T-cell (primary cell): ENCODE measurements around the gene XAF1. TPM values are rescaled to one million over a fixed set of nuclear protein-coding genes. Genes with fewer than 3 reads are reported as not detected.

Experiments
- ATAC-seq, 4 experiments: fragments of 200-7000 bp in 3 of 4; fragments of 150-1000 bp in 1 of 4; cut with Tn5 transposase; replicated peaks in 1 of 4; 1 replicate in 3 of 4; 2 replicates in 1 of 4; pipeline ENCODE4 v1.10.0; 2021; ENCODE audit warnings: moderate library complexity in 3 of 4, mild to moderate bottlenecking in 2 of 4, moderate number of reproducible peaks in 1 of 4
- CTCF ChIA-PET, 2 donors: fragments of 300-600 bp; sonication (Branson Sonifier 250); formaldehyde crosslinking; loops; one replicate each; lab custom pipeline; 2022; ENCODE audit warnings: antibody characterized with exemption in 2 of 2; lab: Charles Lee
- POLR2A ChIA-PET, 2 donors: fragments of 300-600 bp; sonication (Branson Sonifier 250); formaldehyde crosslinking; loops; one replicate each; lab custom pipeline; 2022; ENCODE audit warnings: antibody characterized with exemption in 2 of 2; lab: Charles Lee
- DNase-seq, 35 experiments: peaks; one replicate each; pipeline versions ENCODE4 v3.0.0 to v3.0.0-alpha.2; 2013 to 2023
- H3K27ac ChIP-seq: one replicate; pipeline ENCODE4 v1.5.1; 2013; ENCODE audit warnings: low read length
- H3K27me3 ChIP-seq, 2 experiments: replicated peaks in 1 of 2; 1 replicate in 1 of 2; 2 replicates in 1 of 2; pipeline versions ENCODE4 v1.6.1 to v1.7.0; 2013; ENCODE audit warnings: low read length in 1 of 2, mixed read lengths in 1 of 2; ENCODE audit not compliant: control insufficient read depth in 2 of 2, insufficient read depth in 2 of 2; ENCODE audit errors: extremely low read depth in 1 of 2
- H3K36me3 ChIP-seq, 2 donors: 1 replicate in 1 of 2; 2 replicates in 1 of 2; pipeline versions ENCODE4 v1.6.1 to v1.7.0; 2013; ENCODE audit warnings: low read length in 1 of 2; ENCODE audit not compliant: control insufficient read depth in 2 of 2, insufficient read depth in 1 of 2; ENCODE audit errors: extremely low read depth in 1 of 2
- H3K4me1 ChIP-seq, 2 experiments: 1 replicate in 1 of 2; 2 replicates in 1 of 2; pipeline versions ENCODE4 v1.6.1 to v1.7.0; 2013; ENCODE audit warnings: low read length in 2 of 2, mixed read lengths in 1 of 2; ENCODE audit not compliant: insufficient read depth in 2 of 2, control insufficient read depth in 1 of 2; ENCODE audit errors: extremely low read depth in 1 of 2
- H3K4me3 ChIP-seq, 2 donors: 1 replicate in 1 of 2; 2 replicates in 1 of 2; pipeline versions ENCODE4 v1.5.1 to v1.7.0; 2013; ENCODE audit warnings: mild to moderate bottlenecking in 2 of 2, low read length in 1 of 2, moderate library complexity in 1 of 2; ENCODE audit not compliant: control insufficient read depth in 1 of 2; ENCODE audit errors: extremely low read depth in 1 of 2
- H3K9me3 ChIP-seq: 2 replicates; pipeline ENCODE4 v1.7.0; 2013
- H3K27ac Mint-ChIP-seq, 2 donors: one replicate each; pipeline ENCODE4 v1.8.0; 2020 to 2021; ENCODE audit warnings: mild to moderate bottlenecking in 2 of 2, mixed read lengths in 2 of 2
- H3K27me3 Mint-ChIP-seq, 2 donors: one replicate each; pipeline ENCODE4 v1.8.0; 2021 to 2022; ENCODE audit warnings: mixed read lengths in 2 of 2
- H3K36me3 Mint-ChIP-seq: one replicate; pipeline ENCODE4 v1.8.0; 2021; ENCODE audit warnings: mixed read lengths
- H3K4me1 Mint-ChIP-seq, 3 donors: one replicate each; pipeline ENCODE4 v1.8.0; 2020 to 2022; ENCODE audit warnings: mixed read lengths in 3 of 3, mild to moderate bottlenecking in 1 of 3
- H3K4me3 Mint-ChIP-seq, 3 donors: one replicate each; pipeline ENCODE4 v1.8.0; 2020 to 2022; ENCODE audit warnings: mild to moderate bottlenecking in 3 of 3, mixed read lengths in 3 of 3, moderate library complexity in 3 of 3
- H3K9me3 Mint-ChIP-seq, 3 donors: one replicate each; pipeline ENCODE4 v1.8.0; 2020 to 2022; ENCODE audit warnings: mixed read lengths in 3 of 3
- WGBS: methylation state at CpG from one replicate; pipeline ENCODE4 v1.1.5; 2013; ENCODE audit warnings: missing lambda C conversion rate; ENCODE audit not compliant: insufficient coverage; 5-methylcytosine and 5-hydroxymethylcytosine counted together
- total RNA-seq, 35 experiments: library from RNA in 6 of 35; stranded (reverse) in 6 of 35; fragments of 120-200 nt in 1 of 35; gene quantifications; one replicate each; pipeline versions ENCODE4 v1.2.1 to v1.2.4 and lab custom pipeline; 2013 to 2026

Gene XAF1
- total RNA-seq, 5 donors from 2014 or later (not counting 1 experiment from before 2014, with no cell fraction given): 38.2 to 114 (median 72.5) TPM

GRCh38 chr17:6775871-6776405 lies 20.1 kb downstream of the XAF1 start, which contains the start of gene FBXO39:
Gene FBXO39 (plus strand): TSS chr17:6776215. CDS start chr17:6779869, 3,654 bp downstream.
- peaks cover 0 to 9% of the 10 kb centered on the region in 2 experiments for H3K4me1 ChIP-seq
- peaks cover 0 to 31% of the 10 kb centered on the region in 2 experiments for H3K27me3 ChIP-seq
- peaks cover 11% of the 10 kb centered on the region for H3K9me3 ChIP-seq
- Mint-ChIP-seq H3K36me3 (peaks cover 37% of the 10 kb centered on the region), H3K4me3 (peak within 1 kb of the TSS in 1 of 3 donors; percentile 29), H3K27ac (no peak within 1 kb of the TSS), H3K9me3 (peaks cover 23 to 50% (median 29%) of the 10 kb centered on the region in 3 donors), H3K4me1 (peaks cover 0 to 5% (median 5%) of the 10 kb centered on the region in 3 donors), H3K27me3 (peaks cover 18 to 31% of the 10 kb centered on the region in 2 donors)
- DNase-seq (no peak), ATAC-seq (peak in 2 of 4 experiments; percentile 16 to 17)
- H3K27ac ChIP-seq: no peak within 1 kb of the TSS
- ChIA-PET POLR2A (no interaction called here), CTCF (interaction anchor here in 1 of 2 donors (0.6 kb wide), 1 partner anchor 22 kb away, joined by 3 read pairs; no protein-coding TSS in a partner anchor)
- peaks cover 4 to 27% of the 10 kb centered on the region in 2 donors for H3K36me3 ChIP-seq
- H3K4me3 ChIP-seq: no peak within 1 kb of the TSS
- 12% methylated on average over 44 of the region's 49 CpGs for WGBS

DNA sequence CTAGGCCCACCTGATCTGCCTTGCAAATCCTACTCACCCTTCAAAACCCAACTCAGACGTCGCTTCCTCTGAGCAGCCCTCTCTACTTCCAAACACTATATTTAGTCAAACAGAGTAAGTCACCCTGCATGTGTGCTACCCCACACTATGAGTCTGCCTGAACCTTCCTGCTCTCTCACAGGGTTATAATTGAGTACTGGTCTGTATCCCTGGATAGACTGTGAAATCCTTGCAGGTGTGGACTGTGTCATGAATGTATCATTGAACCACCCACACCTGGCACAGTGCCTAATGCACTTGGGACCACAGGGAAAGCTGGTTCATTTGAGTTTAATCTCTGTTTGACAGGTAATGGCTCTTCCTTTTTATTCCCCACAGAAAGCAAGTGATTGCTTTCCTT lies 23.6 kb downstream of the XAF1 start:
- Mint-ChIP-seq H3K4me3 (no peak overlapping the region), H3K9me3 (peaks cover 19 to 51% (median 30%) of the 10 kb centered on the region in 3 donors), H3K36me3 (peaks cover 2% of the 10 kb centered on the region), H3K27ac (no peak overlapping the region), H3K27me3 (peaks cover 43 to 52% of the 10 kb centered on the region in 2 donors), H3K4me1 (peaks cover 0 to 5% (median 4%) of the 10 kb centered on the region in 3 donors)
- Histone ChIP-seq H3K36me3 (no peaks in the 10 kb centered on the region), H3K4me1 (peaks cover 0 to 9% of the 10 kb centered on the region in 2 experiments), H3K9me3 (no peaks in the 10 kb centered on the region), H3K27ac (no peak overlapping the region), H3K4me3 (no peak overlapping the region), H3K27me3 (peaks cover 0 to 38% of the 10 kb centered on the region in 2 experiments)
- ATAC-seq (no peak), DNase-seq (no peak)
- ChIA-PET POLR2A (no interaction called here), CTCF (no interaction called here)
- no CpG with 5 or more reads among the region's 2 CpGs for WGBS

GRCh38 chr17:6780001-6780400 lies 24.2 kb downstream of the XAF1 start:
- Histone ChIP-seq H3K4me3 (no peak overlapping the region), H3K27me3 (peaks cover 0 to 38% of the 10 kb centered on the region in 2 experiments), H3K36me3 (no peaks in the 10 kb centered on the region), H3K9me3 (no peaks in the 10 kb centered on the region), H3K4me1 (peaks cover 0 to 9% of the 10 kb centered on the region in 2 experiments), H3K27ac (no peak overlapping the region)
- no peak overlapping the region for H3K27ac Mint-ChIP-seq
- ChIA-PET POLR2A (no interaction called here), CTCF (no interaction called here)
- H3K9me3 Mint-ChIP-seq: peaks cover 17 to 55% (median 28%) of the 10 kb centered on the region in 3 donors
- peaks cover 44 to 52% of the 10 kb centered on the region in 2 donors for H3K27me3 Mint-ChIP-seq
- no peaks in the 10 kb centered on the region for H3K36me3 Mint-ChIP-seq
- 97% methylated on average over 4 of the region's 8 CpGs for WGBS
- H3K4me1 Mint-ChIP-seq: peaks cover 0 to 5% (median 3%) of the 10 kb centered on the region in 3 donors
- ATAC-seq (no peak), DNase-seq (no peak)
- H3K4me3 Mint-ChIP-seq: no peak overlapping the region

- Histone ChIP-seq H3K4me3 (no peak overlapping the region), H3K27ac (no peak overlapping the region), H3K4me1 (peaks cover 2 to 4% of the 10 kb centered on the region in 2 experiments), H3K9me3 (no peaks in the 10 kb centered on the region), H3K27me3 (peaks cover 0 to 33% of the 10 kb centered on the region in 2 experiments), H3K36me3 (no peaks in the 10 kb centered on the region)
- ATAC-seq: no peak
- 10% methylated on average over 2 of the region's 3 CpGs for WGBS
- Mint-ChIP-seq H3K27ac (no peak overlapping the region), H3K4me3 (no peak overlapping the region), H3K36me3 (no peaks in the 10 kb centered on the region), H3K9me3 (peaks cover 20 to 59% (median 32%) of the 10 kb centered on the region in 3 donors), H3K4me1 (peaks cover 0 to 9% (median 9%) of the 10 kb centered on the region in 3 donors), H3K27me3 (peaks cover 50 to 54% of the 10 kb centered on the region in 2 donors)
- ChIA-PET POLR2A (no interaction called here), CTCF (no interaction called here)
- DNase-seq: no peak
Measured at GRCh38 chr17:6780886-6781285, 25.0 kb downstream of the XAF1 start.

DNA sequence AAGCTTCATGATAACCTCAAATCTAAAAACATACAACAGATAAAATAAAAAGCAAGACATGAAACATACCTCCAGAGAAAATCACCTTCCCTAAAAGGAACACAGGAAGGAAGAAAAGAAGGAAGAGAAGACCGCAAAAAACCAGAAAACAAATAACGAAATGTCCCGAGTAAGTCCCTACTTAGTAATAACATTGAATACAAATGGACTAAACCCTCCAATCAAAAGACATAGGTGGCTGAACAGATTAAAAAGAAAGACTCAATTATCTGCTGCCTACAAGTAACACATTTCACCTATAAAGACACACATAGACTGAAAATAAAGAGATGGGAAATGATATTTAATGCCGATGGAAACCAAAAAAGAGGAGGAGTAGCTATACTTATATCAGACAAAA lies 26.4 kb downstream of the XAF1 start:
- ChIA-PET POLR2A (no interaction called here), CTCF (no interaction called here)
- H3K27ac ChIP-seq: no peak overlapping the region
- Mint-ChIP-seq H3K27ac (no peak overlapping the region), H3K36me3 (no peaks in the 10 kb centered on the region), H3K4me1 (peaks cover 0 to 7% (median 5%) of the 10 kb centered on the region in 3 donors), H3K27me3 (peaks cover 57 to 62% of the 10 kb centered on the region in 2 donors), H3K4me3 (no peak overlapping the region), H3K9me3 (peaks cover 24 to 58% (median 34%) of the 10 kb centered on the region in 3 donors)
- peaks cover 0 to 2% of the 10 kb centered on the region in 2 experiments for H3K4me1 ChIP-seq
- ATAC-seq (no peak), DNase-seq (no peak)
- H3K4me3 ChIP-seq: no peak overlapping the region
- H3K27me3 ChIP-seq: peaks cover 0 to 30% of the 10 kb centered on the region in 2 experiments
- H3K36me3 ChIP-seq: no peaks in the 10 kb centered on the region
- no CpG with 5 or more reads among the region's 4 CpGs for WGBS
- H3K9me3 ChIP-seq: no peaks in the 10 kb centered on the region

GRCh38 chr17:6786618-6787017 lies 30.8 kb downstream of the XAF1 start:
- no peak for ATAC-seq
- H3K9me3 Mint-ChIP-seq: peaks cover 17 to 41% (median 31%) of the 10 kb centered on the region in 3 donors
- H3K4me1 Mint-ChIP-seq: peaks cover 0 to 7% (median 5%) of the 10 kb centered on the region in 3 donors
- H3K4me3 Mint-ChIP-seq: no peak overlapping the region
- Histone ChIP-seq H3K4me3 (no peak overlapping the region), H3K27me3 (peaks cover 0 to 17% of the 10 kb centered on the region in 2 experiments), H3K27ac (no peak overlapping the region), H3K36me3 (no peaks in the 10 kb centered on the region), H3K9me3 (no peaks in the 10 kb centered on the region), H3K4me1 (peaks cover 0 to 2% of the 10 kb centered on the region in 2 experiments)
- ChIA-PET POLR2A (no interaction called here), CTCF (no interaction called here)
- H3K27me3 Mint-ChIP-seq: peaks cover 60 to 76% of the 10 kb centered on the region in 2 donors
- H3K27ac Mint-ChIP-seq: no peak overlapping the region
- 88% methylated on average over 5 of the region's 8 CpGs for WGBS
- no peaks in the 10 kb centered on the region for H3K36me3 Mint-ChIP-seq
- no peak for DNase-seq
